Stimulated activated CD4-positive, alpha-beta T cell treated with anti-CD3 and anti-CD28 coated beads, Interleukin-4, amount 100 ng/mL, for 4 hours (primary cell): Measurements from ENCODE around the gene SPANXD.
"Not testable (repeated sequence)": the region's sequence is repeated elsewhere in the genome, so short reads cannot be mapped to it uniquely, and the experiment has no call there.

Experiments
- DNase-seq, 2 experiments: peaks; one replicate each; pipeline ENCODE4 v3.0.0-alpha.2; 2020

SPANXD gene, protein sequence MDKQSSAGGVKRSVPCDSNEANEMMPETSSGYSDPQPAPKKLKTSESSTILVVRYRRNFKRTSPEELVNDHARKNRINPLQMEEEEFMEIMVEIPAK

DNA sequence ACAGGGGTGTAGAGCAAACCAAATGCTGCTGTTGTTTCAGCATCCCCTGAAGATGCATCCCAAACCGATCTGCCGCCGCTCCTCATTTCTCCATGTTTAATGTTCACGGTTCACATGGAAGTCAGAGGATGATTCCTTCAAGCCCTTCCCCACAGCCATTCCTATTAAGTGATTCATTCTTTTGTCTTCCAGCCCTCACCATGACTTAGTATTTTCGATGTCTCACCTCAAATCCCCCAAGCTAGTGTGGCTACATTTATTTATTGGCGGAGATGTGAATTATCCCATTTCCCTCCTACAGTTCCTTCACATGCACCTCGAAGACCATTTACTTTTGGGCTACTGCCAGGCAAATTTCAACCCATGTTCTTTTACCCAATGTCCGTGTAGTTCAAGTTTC is at the start of gene SPANXD:
TSS of gene SPANXD (minus strand) at position 101 of the 400 bp plus-strand sequence. CDS start 334 bp downstream, outside the sequence.
- not testable (repeated sequence) for DNase-seq

DNA sequence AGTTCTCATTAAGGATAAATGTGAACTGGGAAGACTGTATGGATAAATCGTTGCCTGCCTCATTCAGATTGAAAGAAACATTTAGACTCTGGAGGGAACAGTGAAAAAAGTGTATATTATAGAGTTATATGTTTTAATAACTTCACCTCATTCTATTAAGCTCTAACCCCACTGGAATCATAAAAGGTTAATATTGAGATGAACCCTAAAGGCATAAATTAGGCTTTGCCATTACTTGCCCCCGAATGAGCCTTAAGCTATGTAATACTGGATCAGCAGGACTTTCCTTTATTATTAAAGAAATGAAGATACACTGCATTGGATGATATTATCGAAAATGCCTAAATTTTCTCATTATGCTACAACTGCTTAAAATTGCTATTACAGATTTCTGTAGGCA is 44.1 kb upstream of the SPANXD start:
- no peak for DNase-seq

DNA sequence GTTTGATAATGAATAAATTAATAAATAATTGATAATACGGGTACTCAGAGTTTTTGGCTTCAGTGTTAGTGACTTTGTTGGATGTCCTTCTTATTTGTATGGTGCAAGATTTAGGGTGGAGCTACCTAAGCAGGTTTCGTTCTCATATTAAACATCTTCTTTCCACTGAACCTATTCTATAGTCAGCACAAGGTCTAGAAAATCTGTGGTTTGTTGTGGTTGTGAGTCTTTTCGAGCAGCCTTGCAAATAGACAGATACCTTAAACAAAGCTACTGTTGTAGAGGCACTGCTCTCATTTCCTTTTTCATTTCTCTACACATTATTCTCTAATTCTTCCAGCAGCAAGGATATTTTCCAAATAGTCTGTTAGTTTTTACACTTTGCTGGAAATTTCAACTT is 38.1 kb upstream of the SPANXD start:
- DNase-seq, result no peak

DNA sequence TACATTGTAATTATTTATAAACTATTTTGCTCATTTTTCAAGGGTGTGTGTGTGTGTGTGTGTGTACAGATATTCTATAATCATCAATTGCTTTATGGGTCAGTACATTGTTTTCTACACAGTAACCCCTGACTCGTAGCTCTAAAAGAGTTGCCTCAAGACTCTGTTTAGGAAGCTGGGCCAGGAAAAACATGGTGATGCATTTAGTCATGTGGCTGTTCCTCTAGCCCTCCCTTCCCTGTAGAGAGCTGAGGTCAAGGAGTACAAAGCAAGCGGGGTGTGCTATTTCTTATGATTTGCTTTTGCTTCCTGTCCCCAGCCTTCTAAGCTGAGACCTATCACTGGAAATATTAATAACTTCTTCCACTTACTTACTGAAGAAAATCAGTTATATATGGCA is 34.8 kb upstream of the SPANXD start:
- DNase-seq, result no peak

DNA sequence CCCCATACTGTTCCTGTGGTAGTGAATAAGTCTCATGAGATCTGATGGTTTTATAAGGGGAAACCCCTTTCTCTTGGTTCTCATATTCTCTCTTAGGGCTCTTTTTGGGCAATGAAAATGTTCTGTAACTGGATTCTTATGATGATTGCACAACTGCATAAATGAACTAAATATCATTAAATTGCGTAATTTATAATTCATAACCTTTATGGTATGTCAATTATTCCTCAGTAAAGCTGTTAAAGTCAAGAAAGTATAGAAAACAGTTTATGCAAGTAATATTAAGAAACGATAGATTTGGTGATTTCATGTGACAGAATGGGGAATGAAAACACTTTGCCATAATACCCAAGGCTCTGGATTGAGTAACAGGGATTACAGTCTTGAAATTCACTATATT is 33.5 kb upstream of the SPANXD start:
- no peak for DNase-seq

DNA sequence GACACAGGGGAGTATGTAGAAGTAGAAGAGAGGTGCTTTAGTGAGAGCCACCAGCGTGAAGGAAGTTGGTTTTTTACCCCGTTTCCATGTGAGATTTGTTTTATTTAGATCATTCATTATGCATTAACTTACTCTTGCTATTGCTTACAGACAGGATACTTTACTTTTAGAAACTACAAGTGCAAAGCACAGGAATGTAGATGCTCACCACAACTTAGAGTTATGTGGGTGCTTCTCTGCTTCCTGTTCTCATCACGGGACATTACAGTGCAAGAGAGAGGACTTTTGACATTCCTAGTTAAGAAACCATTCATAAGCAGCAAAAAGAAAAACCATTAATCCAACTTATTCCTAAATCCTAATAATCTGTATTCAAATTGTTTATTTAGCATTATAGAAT is 25.6 kb upstream of the SPANXD start:
- DNase-seq, result no peak

DNA sequence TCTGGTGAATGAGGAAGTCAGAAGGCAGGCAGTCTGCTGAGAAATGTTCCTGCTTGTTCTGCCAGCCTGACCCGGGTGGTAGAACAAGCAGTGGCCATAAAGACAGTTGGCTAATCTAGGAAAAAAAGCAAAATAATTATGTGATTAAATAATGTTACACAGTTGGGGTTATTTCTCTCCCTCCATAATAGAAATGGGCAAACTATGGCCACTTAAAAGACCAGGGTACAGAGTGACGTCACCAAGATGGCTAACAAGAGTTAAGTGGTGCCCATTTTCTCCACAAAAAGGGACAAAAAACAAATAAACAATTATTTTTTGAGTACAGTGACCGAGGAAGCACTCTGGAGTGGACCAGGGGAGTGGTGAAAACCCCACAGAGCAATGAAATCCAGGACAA is 16.1 kb upstream of the SPANXD start:
- DNase-seq, result no peak

DNA sequence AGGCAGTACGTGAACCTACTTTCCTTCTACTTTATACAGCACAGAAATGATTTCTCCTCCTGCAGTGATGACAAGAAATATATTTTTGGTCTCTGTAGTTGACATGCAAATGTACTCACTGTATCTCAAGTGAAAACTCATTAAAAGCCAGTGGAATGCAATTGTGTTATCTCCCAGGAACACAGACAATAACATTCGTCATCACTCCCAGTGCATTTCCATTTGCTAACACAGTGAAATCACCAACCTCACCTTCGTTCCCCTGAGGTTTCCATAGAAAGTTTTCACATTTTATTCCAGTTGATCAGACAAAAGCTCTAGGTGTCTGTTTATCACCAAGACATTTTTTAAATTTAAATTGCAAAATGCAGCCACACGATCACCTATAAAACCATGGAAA is 2.5 kb upstream of the SPANXD start:
- DNase-seq, result no peak

DNA sequence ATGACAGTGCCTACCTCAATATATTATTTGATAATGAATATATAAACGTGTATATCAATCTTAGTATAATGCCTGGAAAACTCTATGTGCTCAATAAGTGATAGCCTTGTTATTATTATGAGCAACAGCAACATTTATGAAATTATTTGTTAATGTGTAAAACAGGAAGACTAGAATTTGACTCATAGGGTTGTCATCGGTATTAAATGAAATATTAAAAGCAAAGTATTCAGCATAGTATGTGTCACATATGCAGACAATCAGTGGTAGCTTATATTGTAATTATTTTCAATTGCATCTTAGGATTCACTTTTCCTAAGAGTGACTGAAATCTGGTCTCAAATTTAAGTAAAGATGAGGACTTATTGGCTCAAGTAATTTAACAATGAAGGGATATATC is 24.6 kb downstream of the SPANXD start:
- DNase-seq, result no peak

DNA sequence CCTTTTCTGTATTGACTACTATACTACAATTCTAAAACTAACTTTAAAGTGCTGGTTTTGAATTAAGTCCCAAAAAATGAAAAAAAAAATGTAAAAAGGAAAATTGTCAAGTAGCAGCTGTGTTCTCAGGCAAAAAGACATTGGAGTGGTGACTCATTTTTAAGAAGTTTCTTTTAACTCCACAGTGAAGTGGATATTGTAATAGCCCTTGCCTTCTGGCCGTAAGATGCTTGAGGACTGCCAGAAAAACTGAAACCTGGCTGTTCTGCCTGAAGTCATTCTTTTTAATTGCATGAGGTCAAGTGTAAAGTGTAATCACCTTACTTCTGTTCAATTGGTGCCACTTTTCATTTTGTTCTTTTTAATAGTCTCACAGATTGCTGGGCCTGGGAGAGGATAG is 28.9 kb downstream of the SPANXD start:
- no peak for DNase-seq

DNA sequence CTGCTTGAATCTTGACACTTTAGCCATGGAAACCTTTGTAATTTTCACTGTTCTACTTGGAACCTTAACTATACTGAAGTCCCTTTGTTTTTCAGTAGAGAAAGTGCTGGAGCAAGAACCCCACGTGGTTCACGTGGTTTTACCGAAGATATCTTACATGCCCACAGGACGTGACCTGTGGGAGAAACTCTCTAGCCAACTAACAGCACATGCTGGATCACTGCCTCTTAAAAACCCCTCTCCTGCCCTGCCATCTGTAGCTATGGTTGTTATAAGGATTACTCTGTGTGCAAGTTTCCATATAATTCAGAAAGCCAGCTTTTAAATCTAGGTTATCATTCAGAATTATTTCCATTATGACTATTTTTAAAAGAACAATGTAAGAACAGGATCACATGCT is 30.2 kb downstream of the SPANXD start:
- no peak for DNase-seq

DNA sequence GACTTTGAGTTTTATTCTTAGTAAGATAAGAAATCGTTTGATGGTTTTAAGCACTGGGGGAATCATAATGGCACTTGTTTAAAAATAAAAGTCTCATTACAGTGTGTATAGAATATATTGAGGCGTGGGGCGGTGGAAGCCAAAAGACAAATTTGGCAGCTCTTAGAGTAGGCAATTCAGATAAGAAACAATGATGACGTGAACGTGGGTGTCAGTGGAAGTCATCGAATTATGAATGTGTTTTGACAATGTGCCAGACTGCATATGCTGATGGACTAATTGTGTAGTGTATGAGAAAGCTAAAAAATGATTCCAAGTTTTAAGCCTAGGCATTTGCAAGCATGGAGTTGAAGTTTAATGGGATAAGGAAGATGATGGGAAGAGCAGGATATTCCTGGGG is 35.8 kb downstream of the SPANXD start:
- no peak for DNase-seq

DNA sequence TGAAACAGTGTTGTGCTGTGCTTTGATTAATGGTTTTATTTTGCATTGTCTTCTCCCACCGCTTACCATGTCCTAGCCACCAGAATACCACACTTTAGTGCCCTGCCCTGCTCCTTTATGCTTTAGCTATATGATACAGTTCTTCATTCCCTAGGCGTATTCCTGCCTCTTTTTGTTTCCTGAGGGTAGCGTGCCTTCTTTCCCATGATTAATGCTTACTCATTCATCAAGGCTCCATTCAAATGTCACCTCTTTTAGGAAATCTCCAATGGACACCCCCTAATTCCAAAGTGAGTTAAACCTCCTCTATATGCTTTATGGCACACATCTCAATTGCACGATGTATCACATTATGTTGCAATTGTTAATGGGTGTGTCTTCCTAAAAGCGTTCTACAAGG is 46.3 kb downstream of the SPANXD start:
- DNase-seq, result no peak
